B cell (primary cell): ENCODE measurements around the gene SFXN2.

Experiments
- CTCF ChIP-seq: fragments of 200-600 bp; IDR thresholded peaks from one replicate; pipeline ENCODE4 v1.8.0; 2022; ENCODE audit warnings: antibody characterized with exemption, mild to moderate bottlenecking
- EZH2 ChIP-seq: IDR thresholded peaks from 2 replicates; pipeline ENCODE4 v1.6.1; 2012; ENCODE audit warnings: borderline replicate concordance, low read depth, mild to moderate bottlenecking, moderate library complexity, low read length; ENCODE audit not compliant: insufficient read depth, poor library complexity, severe bottlenecking

- TF ChIP-seq CTCF: no peak
- no peak for TF ChIP-seq EZH2
Observed at GRCh38 chr10:102775201-102775934, 60.9 kb downstream of the SFXN2 start.
